ENCODE measurements around the gene FAM221A. TPM values are rescaled to one million over a fixed set of nuclear protein-coding genes. Genes with fewer than 3 reads are reported as not detected.
"Not testable (repeated sequence)": the region's sequence is repeated elsewhere in the genome, so short reads cannot be mapped to it uniquely, and the experiment has no call there.

FAM221A gene
- total RNA-seq, 2 donors from 2014 or later, result 14.3 to 29.7 TPM

- intact Hi-C loops (cut with DNase I), result no loop called here
- TF ChIP-seq CTCF (IDR thresholded peaks at IDR 0.05), result no peak
- TF ChIP-seq POLR2A (IDR thresholded peaks at IDR 0.05), result no peak
- peaks cover 6% of the 10 kb centered on the region for H3K4me1 ChIP-seq
Observed at GRCh38 chr7:23664122-23664521, 15.9 kb upstream of the FAM221A start.

DNA sequence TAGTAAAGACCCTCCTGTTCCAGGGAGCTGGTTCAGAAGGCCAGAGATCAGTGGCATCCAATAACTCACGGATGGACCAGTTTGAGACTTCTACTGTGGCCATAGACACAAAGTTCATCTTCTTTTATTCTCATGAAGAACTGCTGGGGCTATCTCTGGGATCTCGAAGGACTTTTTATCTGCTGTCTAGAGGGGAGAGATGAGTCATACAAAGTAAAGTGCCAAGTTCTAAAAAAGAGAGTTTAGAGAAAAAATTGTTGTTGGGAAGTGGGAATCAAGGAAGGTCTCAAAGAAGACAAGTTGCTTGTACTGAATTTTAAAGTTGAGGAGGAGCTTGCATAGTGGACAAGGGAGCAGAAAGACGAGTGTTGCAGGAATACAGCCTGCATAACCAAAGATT, 8.0 kb upstream of the FAM221A start:
- TF ChIP-seq POLR2A (IDR thresholded peaks at IDR 0.05) (no peak), CTCF (IDR thresholded peaks at IDR 0.05) (no peak)
- Histone ChIP-seq H3K4me3 (no peak overlapping the region), H3K36me3 (replicated peaks in 1 of 2; ENCODE audit: insufficient read depth in 1 of 2, low read depth in 2 of 2) (no peaks in the 10 kb centered on the region), H3K9me3 (no peaks in the 10 kb centered on the region), H3K27ac (no peak overlapping the region), H3K27me3 (no peaks in the 10 kb centered on the region), H3K4me1 (no peaks in the 10 kb centered on the region)
- WGBS, 2 donors, result 70 to 72% methylated on average over 3 of the region's 3 CpGs
- ATAC-seq (no peak), DNase-seq (no peak)
- intact Hi-C loops (cut with DNase I), result no loop called here

More at GRCh38 chr7:23664122-23664521, 15.9 kb upstream of the FAM221A start:
- Histone ChIP-seq H3K9me3 (no peaks in the 10 kb centered on the region), H3K27me3 (no peaks in the 10 kb centered on the region), H3K4me3 (no peak overlapping the region), H3K36me3 (replicated peaks in 1 of 2; ENCODE audit: insufficient read depth in 1 of 2, low read depth in 2 of 2) (no peaks in the 10 kb centered on the region), H3K27ac (no peak overlapping the region)
- no peak for ATAC-seq
- DNase-seq, result no peak

DNA sequence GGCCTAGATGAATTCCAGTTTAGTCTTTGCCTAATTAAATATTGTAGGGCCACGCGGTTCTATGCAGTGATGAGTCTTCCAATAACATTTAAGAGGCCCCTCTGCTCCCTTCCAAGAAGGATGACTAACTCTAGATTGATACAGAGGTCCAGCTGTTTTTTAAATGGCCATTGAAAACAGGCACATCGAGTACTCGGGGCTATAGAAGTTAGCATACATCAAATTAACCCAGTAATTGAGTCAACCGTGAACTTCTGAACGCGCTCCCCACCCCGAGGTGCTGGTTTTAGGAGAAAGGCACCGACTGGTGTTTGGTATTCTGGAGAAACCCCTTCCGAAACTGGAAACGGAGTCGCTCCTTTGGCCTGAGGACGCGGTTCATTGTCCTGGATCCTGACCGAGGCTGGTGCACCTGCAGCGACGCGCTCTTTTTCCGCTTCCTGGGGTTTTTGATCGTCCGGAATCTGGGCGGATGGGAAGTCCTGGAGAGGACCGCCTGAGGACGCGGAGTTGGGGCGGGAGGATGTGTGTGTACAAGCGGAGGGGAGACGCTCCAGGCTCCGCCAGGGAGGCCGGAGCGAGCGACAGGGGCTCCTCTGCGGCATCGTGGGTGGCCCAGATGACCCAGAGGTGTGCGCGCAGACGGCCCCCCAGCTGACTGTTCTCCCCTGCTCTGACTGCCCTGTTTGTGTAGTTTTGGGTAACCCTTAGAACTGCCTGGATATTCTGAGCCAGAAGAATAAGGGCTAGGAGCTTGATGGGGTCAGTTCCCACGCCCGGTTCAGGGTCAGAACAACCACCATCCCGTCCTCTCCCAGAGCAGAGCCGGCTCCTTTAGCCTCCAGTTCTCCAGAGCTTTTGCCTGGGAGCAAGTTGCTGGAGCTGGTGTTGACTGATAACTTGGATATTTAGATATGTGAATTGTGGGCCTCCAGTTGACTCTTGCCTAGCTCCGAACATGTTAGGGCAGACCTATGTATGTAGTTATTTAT, 711 bp downstream of the FAM221A start:
- H3K27me3 ChIP-seq, result no peaks in the 10 kb centered on the region
- H3K27ac ChIP-seq, result peak overlapping the region; percentile 96 to 99 (median 98)
- H3K4me1 ChIP-seq, result peaks cover 42% of the 10 kb centered on the region
- no peaks in the 10 kb centered on the region for H3K36me3 ChIP-seq (replicated peaks in 1 of 2; ENCODE audit: insufficient read depth in 1 of 2, low read depth in 2 of 2)
- no peaks in the 10 kb centered on the region for H3K9me3 ChIP-seq
- intact Hi-C loops (cut with DNase I), result no loop called here
- ATAC-seq, result peak; percentile 84
- H3K4me3 ChIP-seq, result peak overlapping the region; percentile 28 to 98
- peak; percentile 40 to 95 (median 93) for TF ChIP-seq POLR2A (IDR thresholded peaks at IDR 0.05)
- no peak for TF ChIP-seq CTCF (IDR thresholded peaks at IDR 0.05)
- peak; percentile 81 to 86 (median 84) for DNase-seq
- WGBS, 2 donors, result 1% methylated on average over 15 to 42 of the region's 42 CpGs

GRCh38 chr7:23684041-23684440, 4.0 kb downstream of the FAM221A start:
- H3K9me3 ChIP-seq; H3K4me3 ChIP-seq; intact Hi-C loops (cut with DNase I); ATAC-seq; H3K27me3 ChIP-seq; DNase-seq; H3K36me3 ChIP-seq (replicated peaks in 1 of 2; ENCODE audit: insufficient read depth in 1 of 2, low read depth in 2 of 2): not testable (repeated sequence)
- peaks cover 63% of the 10 kb centered on the region for H3K4me1 ChIP-seq
- H3K27ac ChIP-seq, result peak overlapping the region in 3 of 4 donors; percentile 80 to 87 (median 83)
- 24 to 54% methylated on average over 6 of the region's 6 CpGs for WGBS, 2 donors

- peak; percentile 88 for ATAC-seq
- H3K4me1 ChIP-seq, result peaks cover 58% of the 10 kb centered on the region
- H3K36me3 ChIP-seq (replicated peaks in 1 of 2; ENCODE audit: insufficient read depth in 1 of 2, low read depth in 2 of 2), result no peaks in the 10 kb centered on the region
- intact Hi-C loops (cut with DNase I), result no loop called here
- H3K9me3 ChIP-seq, result no peaks in the 10 kb centered on the region
- H3K27me3 ChIP-seq, result no peaks in the 10 kb centered on the region
- 13 to 16% methylated on average over 3 of the region's 3 CpGs for WGBS, 2 donors
- H3K4me3 ChIP-seq, result no peak overlapping the region
- TF ChIP-seq POLR2A (IDR thresholded peaks at IDR 0.05) (peak in 2 of 3 donors; percentile 8 to 33), CTCF (IDR thresholded peaks at IDR 0.05) (no peak)
- DNase-seq, result peak in 1 of 4 donors; percentile 66
- H3K27ac ChIP-seq, result peak overlapping the region; percentile 77 to 87 (median 82)
Observed at GRCh38 chr7:23685731-23686130, 5.7 kb downstream of the FAM221A start.

All from body of pancreas (tissue), 4 donors.